ENCODE data around the gene PRRC2B. TPM values are rescaled to one million over a fixed set of nuclear protein-coding genes. Genes with fewer than 3 reads are reported as not detected.

PRRC2B gene
- total and polyA plus RNA-seq, 2 of the 8 experiments (the other 6 are each of a cell fraction or from before 2014, with no cell fraction given): 37.3 to 249 TPM

- TF ChIP-seq JUND (IDR thresholded peaks at IDR 0.05; ENCODE audit: low read length) (no peak), KDM5A (IDR thresholded peaks at IDR 0.05; ENCODE audit: low read length) (no peak), POLR2A (IDR thresholded peaks at IDR 0.05; ENCODE audit: control extremely low read depth in 1 of 2, low read depth in 2 of 2, low read length in 2 of 2) (no peak), BRCA1 (IDR thresholded peaks at IDR 0.05; ENCODE audit: low read depth, low read length) (no peak), HDAC6 (IDR thresholded peaks at IDR 0.05; ENCODE audit: low read depth, low read length) (no peak)
These were observed 39.5 kb downstream of the PRRC2B start (continued) for GRCh38 chr9:131433302-131433854.

All from H1 (cell line).